ENCODE results near the gene RBMS1.

DNA sequence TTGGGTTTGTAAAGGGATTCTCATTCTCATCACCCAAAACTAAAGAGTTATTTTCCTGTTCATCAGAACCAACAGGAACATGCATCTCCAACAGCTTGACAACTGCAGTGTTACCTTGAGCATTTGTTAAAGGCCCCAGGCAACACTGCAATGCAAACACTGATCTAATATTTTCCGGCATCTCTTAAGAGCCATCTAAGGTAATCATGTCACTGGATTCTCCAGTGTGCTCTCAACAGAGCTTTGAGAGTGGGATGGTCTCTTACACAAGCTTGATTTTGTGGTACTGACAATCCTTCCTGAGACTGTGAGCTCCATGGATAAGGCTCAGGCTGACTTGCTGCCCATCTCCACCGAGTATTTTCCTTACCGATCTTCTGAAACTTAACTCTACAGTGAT is 203.0 kb downstream of the RBMS1 start:
- TF ChIP-seq, protein P1, sequence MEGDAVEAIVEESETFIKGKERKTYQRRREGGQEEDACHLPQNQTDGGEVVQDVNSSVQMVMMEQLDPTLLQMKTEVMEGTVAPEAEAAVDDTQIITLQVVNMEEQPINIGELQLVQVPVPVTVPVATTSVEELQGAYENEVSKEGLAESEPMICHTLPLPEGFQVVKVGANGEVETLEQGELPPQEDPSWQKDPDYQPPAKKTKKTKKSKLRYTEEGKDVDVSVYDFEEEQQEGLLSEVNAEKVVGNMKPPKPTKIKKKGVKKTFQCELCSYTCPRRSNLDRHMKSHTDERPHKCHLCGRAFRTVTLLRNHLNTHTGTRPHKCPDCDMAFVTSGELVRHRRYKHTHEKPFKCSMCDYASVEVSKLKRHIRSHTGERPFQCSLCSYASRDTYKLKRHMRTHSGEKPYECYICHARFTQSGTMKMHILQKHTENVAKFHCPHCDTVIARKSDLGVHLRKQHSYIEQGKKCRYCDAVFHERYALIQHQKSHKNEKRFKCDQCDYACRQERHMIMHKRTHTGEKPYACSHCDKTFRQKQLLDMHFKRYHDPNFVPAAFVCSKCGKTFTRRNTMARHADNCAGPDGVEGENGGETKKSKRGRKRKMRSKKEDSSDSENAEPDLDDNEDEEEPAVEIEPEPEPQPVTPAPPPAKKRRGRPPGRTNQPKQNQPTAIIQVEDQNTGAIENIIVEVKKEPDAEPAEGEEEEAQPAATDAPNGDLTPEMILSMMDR (IDR thresholded peaks at IDR 0.05; ENCODE audit: insufficient read depth, low read depth, low read length): no peak
- no peak for TF ChIP-seq EZH2 (IDR thresholded peaks at IDR 0.05; ENCODE audit: insufficient read depth, low read length)
